Stomach (tissue), 9 donors: ENCODE measurements around the gene RAB40AL. TPM values are rescaled to one million over a fixed set of nuclear protein-coding genes. Genes with fewer than 3 reads are reported as not detected.

Experiments used
- DNase-seq, 2 donors: peaks; one replicate each; pipeline versions ENCODE4 v3.0.0 to v3.0.0-alpha.2; 2013 to 2019
- H3K27ac ChIP-seq, 5 donors: fragments of 200-600 bp in 4 of 5; sonication (generic) in 4 of 5; one replicate each; pipeline ENCODE4 v1.5.1; 2013 to 2019; ENCODE audit warnings: mild to moderate bottlenecking in 1 of 5, moderate library complexity in 1 of 5
- H3K27me3 ChIP-seq, 3 donors: fragments of 200-600 bp; sonication (generic); one replicate each; pipeline ENCODE4 v1.5.1; 2017 to 2019; ENCODE audit warnings: mixed run types in 1 of 3
- H3K36me3 ChIP-seq, 4 donors: fragments of 200-600 bp; sonication (generic); 1 replicate in 3 of 4; 2 replicates in 1 of 4; pipeline ENCODE4 v1.5.1; 2016 to 2019
- H3K4me1 ChIP-seq, 4 donors: fragments of 200-600 bp; sonication (generic); one replicate each; pipeline ENCODE4 v1.5.1; 2016 to 2019
- H3K4me3 ChIP-seq, 4 donors: fragments of 200-600 bp; sonication (generic) in 3 of 4; one replicate each; pipeline ENCODE4 v1.5.1; 2016 to 2019; ENCODE audit warnings: mild to moderate bottlenecking in 1 of 4
- H3K9me3 ChIP-seq, 4 donors: fragments of 200-600 bp; sonication (generic); one replicate each; pipeline ENCODE4 v1.5.1; 2016 to 2019
- EP300 ChIP-seq: sonication (generic); formaldehyde crosslinking; IDR thresholded peaks from one replicate; pipeline ENCODE4 v1.6.1; 2017; ENCODE audit warnings: antibody characterized with exemption
- POLR2A ChIP-seq, 4 donors: fragments of 450-650 bp; IDR thresholded peaks; one replicate each; pipeline ENCODE4 v1.6.1; 2016; ENCODE audit warnings: antibody characterized with exemption in 4 of 4, control low read depth in 2 of 4, mild to moderate bottlenecking in 1 of 4, moderate library complexity in 1 of 4
- POLR2AphosphoS5 ChIP-seq, 3 donors: sonication (generic); formaldehyde crosslinking; IDR thresholded peaks; one replicate each; pipeline ENCODE4 v1.6.1; 2016; ENCODE audit warnings: antibody characterized with exemption in 3 of 3
- WGBS, 5 donors: extraction: QIAGEN DNeasy Blood & Tissue Kit in 3 of 5; methylation state at CpG; one replicate each; pipeline versions ENCODE4 v1.1.5 to v1.1.7; 2013 to 2018; 5-methylcytosine and 5-hydroxymethylcytosine counted together
- intact Hi-C: fragments of 100-400 bp; cut with DNase I; formaldehyde crosslinking; loops from one replicate; pipeline ENCODE4 v1.15.1; 2023; ENCODE audit warnings: low total_unique reads
- polyA plus RNA-seq, 3 donors: library from polyadenylated mRNA; stranded (reverse); fragments of 200-250 nt; gene quantifications; one replicate each; pipeline ENCODE4 v1.2.3, GENCODE V29; 2013
- total RNA-seq, 5 donors: library from RNA; depleted of rRNA; stranded (reverse); fragments of >200 nt; gene quantifications; one replicate each; pipeline versions ENCODE4 v1.1.0 to v1.2.3, GENCODE V29; 2014 to 2016
- TF ChIP-seq, protein P1 (sequence below), 7 experiments: fragments of 450-650 bp in 4 of 7; fragments of 200-600 bp in 3 of 7; sonication (generic) in 3 of 7; IDR thresholded peaks; one replicate each; pipeline ENCODE4 v1.5.1; 2016 to 2019; ENCODE audit warnings: antibody characterized with exemption in 7 of 7, control low read depth in 2 of 7, mild to moderate bottlenecking in 1 of 7
- donor health status: healthy with polysubstance abuse.
- donor health status: Bipolar disorder and iron deficiency.
- donor health status: healthy.

The RAB40AL gene
- total and polyA plus RNA-seq, 8 donors, result 0.10 to 3.0 (median 0.55) TPM; not detected in 5

DNA sequence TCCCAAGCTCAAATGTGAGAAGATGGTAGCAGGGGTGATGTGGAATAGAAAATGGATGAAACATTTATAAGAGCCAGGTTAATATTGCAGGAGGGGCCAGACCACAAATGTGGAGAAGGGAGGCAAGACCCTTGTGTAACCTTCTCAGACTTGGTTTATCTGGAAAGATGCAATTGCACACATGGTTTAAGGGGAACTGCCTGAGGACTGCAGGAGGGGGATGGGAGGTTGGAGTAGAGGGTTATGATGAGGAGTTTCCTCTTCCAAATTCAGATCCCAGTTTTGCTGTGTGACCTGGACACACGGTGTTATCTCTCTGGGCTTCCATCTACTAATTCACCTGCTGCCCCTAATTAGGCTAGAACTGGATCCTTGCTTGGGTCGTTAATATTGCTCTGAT lies 46.1 kb downstream of the RAB40AL start:
- H3K27ac ChIP-seq, result no peak overlapping the region
- TF ChIP-seq, protein P1, sequence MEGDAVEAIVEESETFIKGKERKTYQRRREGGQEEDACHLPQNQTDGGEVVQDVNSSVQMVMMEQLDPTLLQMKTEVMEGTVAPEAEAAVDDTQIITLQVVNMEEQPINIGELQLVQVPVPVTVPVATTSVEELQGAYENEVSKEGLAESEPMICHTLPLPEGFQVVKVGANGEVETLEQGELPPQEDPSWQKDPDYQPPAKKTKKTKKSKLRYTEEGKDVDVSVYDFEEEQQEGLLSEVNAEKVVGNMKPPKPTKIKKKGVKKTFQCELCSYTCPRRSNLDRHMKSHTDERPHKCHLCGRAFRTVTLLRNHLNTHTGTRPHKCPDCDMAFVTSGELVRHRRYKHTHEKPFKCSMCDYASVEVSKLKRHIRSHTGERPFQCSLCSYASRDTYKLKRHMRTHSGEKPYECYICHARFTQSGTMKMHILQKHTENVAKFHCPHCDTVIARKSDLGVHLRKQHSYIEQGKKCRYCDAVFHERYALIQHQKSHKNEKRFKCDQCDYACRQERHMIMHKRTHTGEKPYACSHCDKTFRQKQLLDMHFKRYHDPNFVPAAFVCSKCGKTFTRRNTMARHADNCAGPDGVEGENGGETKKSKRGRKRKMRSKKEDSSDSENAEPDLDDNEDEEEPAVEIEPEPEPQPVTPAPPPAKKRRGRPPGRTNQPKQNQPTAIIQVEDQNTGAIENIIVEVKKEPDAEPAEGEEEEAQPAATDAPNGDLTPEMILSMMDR (IDR thresholded peaks at IDR 0.05), result no peak
- TF ChIP-seq POLR2AphosphoS5 (IDR thresholded peaks at IDR 0.05) (no peak), EP300 (no peak), POLR2A (IDR thresholded peaks at IDR 0.05) (no peak)
- DNase-seq, result no peak
- no peaks in the 10 kb centered on the region for H3K9me3 ChIP-seq
- no peaks in the 10 kb centered on the region for H3K36me3 ChIP-seq
- 54 to 96% (median 78%) methylated on average over 2 of the region's 2 CpGs for WGBS, 5 donors
- H3K4me1 ChIP-seq, result no peaks in the 10 kb centered on the region
- intact Hi-C loops, result no loop called here
- no peaks in the 10 kb centered on the region for H3K27me3 ChIP-seq
- no peak overlapping the region for H3K4me3 ChIP-seq

DNA sequence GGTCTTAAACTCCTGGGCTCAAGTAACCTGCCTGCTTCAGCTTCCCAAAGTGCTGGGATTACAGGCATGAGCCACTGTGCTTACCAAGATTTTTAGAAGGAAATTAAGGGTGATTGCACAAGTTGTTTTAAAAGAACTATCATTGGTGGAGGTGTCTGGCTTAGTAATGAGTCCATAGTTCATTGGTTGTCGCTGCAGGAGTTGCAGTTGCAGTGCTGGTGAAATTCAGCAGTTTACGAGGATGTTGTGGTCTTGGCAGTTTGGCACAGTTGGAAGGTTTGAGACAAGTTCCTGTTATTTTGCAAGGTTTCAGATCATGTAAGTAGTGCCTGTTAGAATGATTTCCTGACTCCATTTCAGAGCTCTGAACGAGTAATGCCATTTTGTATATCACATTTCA lies 48.1 kb downstream of the RAB40AL start:
- Histone ChIP-seq H3K4me1 (no peaks in the 10 kb centered on the region), H3K27ac (no peak overlapping the region), H3K4me3 (no peak overlapping the region), H3K27me3 (no peaks in the 10 kb centered on the region), H3K36me3 (no peaks in the 10 kb centered on the region), H3K9me3 (no peaks in the 10 kb centered on the region)
- WGBS, 5 donors, result 53 to 75% (median 71%) methylated on average over 3 of the region's 3 CpGs
- no peak for TF ChIP-seq POLR2AphosphoS5 (IDR thresholded peaks at IDR 0.05)
- TF ChIP-seq POLR2A (IDR thresholded peaks at IDR 0.05), result no peak
- TF ChIP-seq EP300, result no peak
- TF ChIP-seq, protein P1 (IDR thresholded peaks at IDR 0.05), result no peak
- DNase-seq, result no peak
- intact Hi-C loops, result no loop called here

Other genes starting within 250 kb of the RAB40AL start
- 10 to 100 TPM in 1 of 5 donors, 1 to 10 TPM in 2, under 1 TPM in 1, not detected in 1; 0.58 to 32.1 (median 4.0) TPM for gene GPRASP2, start 224.8 kb upstream of the RAB40AL start, total RNA-seq
- gene GPRASP2, start 224.8 kb upstream of the RAB40AL start, polyA plus RNA-seq, result 1 to 10 TPM; 1.9 to 2.7 (median 2.6) TPM
- gene GPRASP3, start 216.5 kb upstream of the RAB40AL start, total RNA-seq, result 1 to 10 TPM in 3 of 5 donors, under 1 TPM in 2; 0.45 to 7.3 (median 1.4) TPM
- under 1 TPM; 0.85 to 0.93 (median 0.92) TPM for gene GPRASP3, start 216.5 kb upstream of the RAB40AL start, polyA plus RNA-seq
- 10 to 100 TPM in 1 of 5 donors, not detected in 4; 19.5 TPM for gene BEX1, start 126.9 kb downstream of the RAB40AL start, total RNA-seq
- gene BEX1, start 126.9 kb downstream of the RAB40AL start, polyA plus RNA-seq, result 10 to 100 TPM in 1 of 3 donors, 1 to 10 TPM in 2; 8.4 to 10.3 (median 8.6) TPM
- gene NXF3, start 155.9 kb downstream of the RAB40AL start, total RNA-seq, result 1 to 10 TPM in 1 of 5 donors, not detected in 4; 6.7 TPM
- gene NXF3, start 155.9 kb downstream of the RAB40AL start, polyA plus RNA-seq, result under 1 TPM in 2 of 3 donors, not detected in 1; 0.38 to 0.62 TPM